Neuronal stem cell (in vitro differentiated cells): ENCODE results near the gene POU2F3.

Source experiments
- DNase-seq: peaks from one replicate; pipeline ENCODE4 v3.0.0-alpha.2; 2013; ENCODE audit warnings: low spot score
- H2AFZ ChIP-seq: one replicate; pipeline ENCODE4 v1.6.1; 2013; ENCODE audit warnings: mild to moderate bottlenecking, low read length, inconsistent platforms
- H2AK5ac ChIP-seq: 2 replicates; pipeline ENCODE4 v1.6.1; 2013; ENCODE audit warnings: low read depth, mild to moderate bottlenecking, inconsistent platforms, low read length, moderate library complexity, mixed read lengths
- H2BK120ac ChIP-seq: 2 replicates; pipeline ENCODE4 v1.6.1; 2013; ENCODE audit warnings: low read depth, mild to moderate bottlenecking, inconsistent platforms, low read length, moderate library complexity, mixed read lengths
- H2BK12ac ChIP-seq: one replicate; pipeline ENCODE4 v1.6.1; 2013; ENCODE audit warnings: low read length, inconsistent platforms
- H2BK15ac ChIP-seq: 2 replicates; pipeline ENCODE4 v1.6.1; 2013; ENCODE audit warnings: mild to moderate bottlenecking, low read length, inconsistent platforms, mixed read lengths
- H2BK5ac ChIP-seq: one replicate; pipeline ENCODE4 v1.6.1; 2013; ENCODE audit warnings: inconsistent platforms, mild to moderate bottlenecking, low read length, moderate library complexity
- H3K14ac ChIP-seq: one replicate; pipeline ENCODE4 v1.6.1; 2013; ENCODE audit warnings: low read length, inconsistent platforms
- H3K18ac ChIP-seq: 2 replicates; pipeline ENCODE4 v1.6.1; 2013; ENCODE audit warnings: low read length, inconsistent platforms
- H3K23ac ChIP-seq: 2 replicates; pipeline ENCODE4 v1.6.1; 2013; ENCODE audit warnings: low read depth, mild to moderate bottlenecking, mixed read lengths, low read length, inconsistent platforms; ENCODE audit not compliant: poor library complexity
- H3K27ac ChIP-seq: replicated peaks from 3 replicates; pipeline ENCODE4 v1.5.1; 2013; ENCODE audit warnings: low read length, inconsistent platforms
- H3K27me3 ChIP-seq, 3 experiments: 2 replicates each; pipeline ENCODE4 v1.6.1; 2013; ENCODE audit warnings: low read length in 3 of 3, mild to moderate bottlenecking in 2 of 3, inconsistent platforms in 1 of 3, low read depth in 1 of 3, mixed read lengths in 1 of 3, moderate library complexity in 1 of 3; ENCODE audit not compliant: control insufficient read depth in 3 of 3, insufficient read depth in 3 of 3
- H3K36me3 ChIP-seq, 2 donors: replicated peaks in 1 of 2; 2 replicates each; pipeline ENCODE4 v1.6.1; 2013; ENCODE audit warnings: low read length in 2 of 2; ENCODE audit not compliant: control insufficient read depth in 2 of 2, insufficient read depth in 2 of 2
- H3K4ac ChIP-seq: 2 replicates; pipeline ENCODE4 v1.6.1; 2013; ENCODE audit warnings: inconsistent platforms, mild to moderate bottlenecking, low read length, moderate library complexity
- H3K4me1 ChIP-seq, 2 donors: 1 replicate in 1 of 2; 2 replicates in 1 of 2; pipeline ENCODE4 v1.6.1; 2013; ENCODE audit warnings: low read length in 2 of 2, low read depth in 1 of 2; ENCODE audit not compliant: control insufficient read depth in 2 of 2, insufficient read depth in 1 of 2
- H3K4me2 ChIP-seq: one replicate; pipeline ENCODE4 v1.6.1; 2013; ENCODE audit warnings: mild to moderate bottlenecking, low read length, inconsistent platforms; ENCODE audit not compliant: insufficient read depth, poor library complexity, severe bottlenecking
- H3K4me3 ChIP-seq, 2 donors: 2 replicates each; pipeline ENCODE4 v1.5.1; 2013; ENCODE audit warnings: low read length in 2 of 2, mild to moderate bottlenecking in 2 of 2, inconsistent platforms in 1 of 2, moderate library complexity in 1 of 2
- H3K79me1 ChIP-seq: one replicate; pipeline ENCODE4 v1.6.1; 2013; ENCODE audit warnings: low read depth, mild to moderate bottlenecking, inconsistent platforms, low read length, moderate library complexity
- H3K9ac ChIP-seq: one replicate; pipeline ENCODE4 v1.6.1; 2013; ENCODE audit warnings: mild to moderate bottlenecking, low read depth, low read length, inconsistent platforms; ENCODE audit not compliant: poor library complexity
- H3K9me3 ChIP-seq, 2 donors: replicated peaks in 1 of 2; 2 replicates each; pipeline versions ENCODE3 to v1.6.1; 2013; ENCODE audit warnings: low read length in 2 of 2, mild to moderate bottlenecking in 2 of 2, inconsistent platforms in 1 of 2, low read depth in 1 of 2, mixed read lengths in 1 of 2, moderate library complexity in 1 of 2; ENCODE audit not compliant: control insufficient read depth in 2 of 2, insufficient read depth in 1 of 2
- H4K8ac ChIP-seq: one replicate; pipeline ENCODE4 v1.6.1; 2013; ENCODE audit warnings: low read depth, mild to moderate bottlenecking, inconsistent platforms, low read length, moderate library complexity
- H4K91ac ChIP-seq: one replicate; pipeline ENCODE4 v1.6.1; 2013; ENCODE audit warnings: low read length, low read depth, mild to moderate bottlenecking, inconsistent platforms; ENCODE audit not compliant: poor library complexity
- WGBS, 2 donors: extraction: QIAGEN DNeasy Blood & Tissue Kit; methylation state at CpG; one replicate each; pipeline ENCODE4 v1.1.7; 2013; ENCODE audit warnings: missing lambda C conversion rate in 2 of 2, mixed read lengths in 1 of 2; ENCODE audit not compliant: insufficient read length in 2 of 2, insufficient replicate concordance in 1 of 2; ENCODE audit errors: extremely low coverage in 2 of 2; 5-methylcytosine and 5-hydroxymethylcytosine counted together

The POU2F3 gene

DNA sequence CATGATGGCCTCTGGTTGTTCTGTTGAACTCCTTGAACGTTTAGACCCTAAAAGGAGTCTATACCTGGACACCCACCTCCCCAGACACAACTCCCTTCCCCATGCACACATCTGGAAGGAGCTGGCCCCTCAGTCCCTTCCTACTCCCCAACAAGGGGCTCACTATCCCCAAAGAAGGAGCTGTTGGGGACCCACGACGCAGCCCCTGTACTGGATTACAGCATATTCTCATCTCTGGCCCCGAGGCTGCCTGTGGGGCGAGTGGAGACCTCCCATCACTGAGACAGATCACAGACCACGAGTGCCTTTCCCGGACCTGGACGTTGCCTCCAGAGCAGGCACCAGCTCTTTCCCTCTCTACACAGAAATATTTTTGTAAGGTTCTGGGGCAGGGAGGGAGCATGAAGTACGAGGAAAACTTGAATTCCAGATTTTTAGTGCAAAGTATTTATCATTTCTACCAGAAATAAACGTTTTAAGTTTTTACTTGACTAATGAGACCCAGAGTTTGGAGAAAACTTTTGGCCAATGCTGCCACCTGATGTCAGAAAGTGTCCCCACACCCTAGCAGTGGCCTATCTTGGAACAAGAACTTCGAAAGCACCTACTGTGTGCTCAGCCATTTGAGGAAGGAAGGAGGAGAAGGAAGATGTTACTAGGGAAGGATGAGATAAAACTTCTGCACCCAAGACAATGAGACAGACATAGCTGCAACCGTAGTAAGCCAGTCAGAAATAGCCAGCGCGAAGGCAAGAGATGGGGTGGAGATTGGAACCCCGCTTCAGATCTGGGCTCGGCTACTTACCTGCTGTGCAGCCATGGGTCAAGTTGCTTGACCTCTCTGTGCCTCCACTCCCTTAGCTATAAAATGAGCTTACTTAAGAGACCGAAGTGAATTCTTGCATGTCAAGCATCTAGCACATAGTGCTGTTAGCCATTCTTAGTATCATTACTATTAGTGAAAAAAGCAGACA is 10.2 kb upstream of the POU2F3 start:
- WGBS, 2 donors = no CpG with 5 or more reads among the region's 17 CpGs
- Histone ChIP-seq H4K91ac (no peak overlapping the region), H3K4me3 (no peak overlapping the region), H3K4me1 (peaks cover 6 to 11% of the 10 kb centered on the region in 2 donors), H2AFZ (no peak overlapping the region), H2BK12ac (no peak overlapping the region), H3K9me3 (no peaks in the 10 kb centered on the region), H3K23ac (no peak overlapping the region), H2AK5ac (peak overlapping the region; percentile 53), H2BK5ac (peak overlapping the region; percentile 58), H2BK15ac (peak overlapping the region; percentile 14), H4K8ac (no peak overlapping the region), H3K18ac (peak overlapping the region; percentile 59), H3K14ac (no peak overlapping the region), H3K9ac (no peak overlapping the region), H3K79me1 (no peaks in the 10 kb centered on the region), H3K27ac (no peak overlapping the region), H2BK120ac (peak overlapping the region; percentile 45), H3K27me3 (no peaks in the 10 kb centered on the region), H3K36me3 (peaks cover 0 to 7% of the 10 kb centered on the region in 2 donors), H3K4me2 (no peak overlapping the region), H3K4ac (no peak overlapping the region)
- no peak for DNase-seq

GRCh38 chr11:120230433-120231071 is 9.4 kb upstream of the POU2F3 start:
- Histone ChIP-seq H4K8ac (no peak overlapping the region), H2BK5ac (no peak overlapping the region), H3K14ac (no peak overlapping the region), H3K4me3 (no peak overlapping the region), H4K91ac (no peak overlapping the region), H3K23ac (no peak overlapping the region), H3K27ac (no peak overlapping the region), H3K79me1 (no peaks in the 10 kb centered on the region), H3K27me3 (no peaks in the 10 kb centered on the region), H2BK15ac (no peak overlapping the region), H3K18ac (no peak overlapping the region), H3K4me1 (peaks cover 1 to 3% of the 10 kb centered on the region in 2 donors), H2BK120ac (no peak overlapping the region), H3K36me3 (peaks cover 0 to 7% of the 10 kb centered on the region in 2 donors), H2BK12ac (no peak overlapping the region), H2AFZ (no peak overlapping the region), H2AK5ac (no peak overlapping the region), H3K9ac (no peak overlapping the region), H3K4me2 (no peak overlapping the region), H3K9me3 (no peaks in the 10 kb centered on the region), H3K4ac (no peak overlapping the region)
- no peak for DNase-seq
- WGBS, 2 donors = no CpG with 5 or more reads among the region's 5 CpGs

DNA sequence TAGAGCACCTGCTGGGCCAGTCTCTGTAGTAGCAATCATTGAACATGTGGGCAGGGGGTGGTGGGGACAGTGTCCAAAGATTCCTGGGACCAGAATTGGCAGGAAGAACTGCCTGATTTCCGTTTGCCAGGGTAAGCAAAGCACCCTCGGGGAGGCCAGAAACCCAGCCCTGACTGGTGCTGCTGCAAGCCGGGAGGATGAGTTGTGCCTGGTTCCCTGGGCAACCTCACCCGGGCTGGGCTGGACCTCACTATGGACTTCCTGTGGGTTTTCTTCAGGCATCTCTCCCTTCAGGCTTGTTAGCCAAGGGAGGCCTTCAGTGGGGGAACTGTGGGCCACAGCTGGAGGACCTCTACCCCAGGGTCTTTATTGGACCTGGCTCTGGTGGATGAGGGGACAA is 8.0 kb upstream of the POU2F3 start:
- Histone ChIP-seq H3K4ac (no peak overlapping the region), H3K9me3 (no peaks in the 10 kb centered on the region), H3K27me3 (peaks cover 0 to 6% (median 2%) of the 10 kb centered on the region in 3 experiments), H2AK5ac (no peak overlapping the region), H2BK120ac (no peak overlapping the region), H2BK5ac (no peak overlapping the region), H3K27ac (no peak overlapping the region), H4K91ac (no peak overlapping the region), H3K4me2 (no peak overlapping the region), H3K9ac (no peak overlapping the region), H3K23ac (no peak overlapping the region), H3K4me3 (no peak overlapping the region), H3K14ac (no peak overlapping the region), H3K4me1 (no peaks in the 10 kb centered on the region), H3K36me3 (peaks cover 0 to 4% of the 10 kb centered on the region in 2 donors), H3K18ac (no peak overlapping the region), H4K8ac (no peak overlapping the region), H2BK12ac (no peak overlapping the region), H2AFZ (no peak overlapping the region), H2BK15ac (no peak overlapping the region), H3K79me1 (no peaks in the 10 kb centered on the region)
- no CpG with 5 or more reads among the region's 4 CpGs for WGBS, 2 donors
- no peak for DNase-seq

- no CpG with 5 or more reads among the region's 9 CpGs for WGBS, 2 donors
- Histone ChIP-seq H2BK5ac (no peak overlapping the region), H3K9ac (no peak overlapping the region), H3K4me2 (no peak overlapping the region), H3K4me3 (no peak overlapping the region), H3K4me1 (no peaks in the 10 kb centered on the region), H4K91ac (no peak overlapping the region), H3K36me3 (no peaks in the 10 kb centered on the region), H2BK15ac (no peak overlapping the region), H2AFZ (no peak overlapping the region), H2AK5ac (no peak overlapping the region), H3K27me3 (peaks cover 0 to 17% (median 4%) of the 10 kb centered on the region in 3 experiments), H4K8ac (no peak overlapping the region), H3K4ac (no peak overlapping the region), H3K9me3 (no peaks in the 10 kb centered on the region), H3K14ac (peak overlapping the region; percentile 11), H2BK120ac (no peak overlapping the region), H2BK12ac (no peak overlapping the region), H3K18ac (no peak overlapping the region), H3K79me1 (no peaks in the 10 kb centered on the region), H3K27ac (no peak overlapping the region), H3K23ac (peak overlapping the region; percentile 87)
- DNase-seq = no peak
Observed at GRCh38 chr11:120233207-120233803, 6.6 kb upstream of the POU2F3 start.
